Measurements from ENCODE around the gene C8G. TPM values are rescaled to one million over a fixed set of nuclear protein-coding genes. Genes with fewer than 3 reads are reported as not detected.

C8G gene
- total RNA-seq, 1 experiment from 2014 or later, result 0.85 TPM

GRCh38 chr9:136934277-136934676 is 10.8 kb upstream of the C8G start (continued):
- no peak for TF ChIP-seq PRDM15 (CRISPR knock-in tag; IDR thresholded peaks at IDR 0.05)
- TF ChIP-seq RORB (CRISPR knock-in tag; IDR thresholded peaks at IDR 0.05), result no peak
- TF ChIP-seq JUN (CRISPR knock-in tag; IDR thresholded peaks at IDR 0.05), result no peak
- TF ChIP-seq ZNF532 (CRISPR knock-in tag; IDR thresholded peaks at IDR 0.05; ENCODE audit: borderline replicate concordance), result no peak
- TF ChIP-seq ZNF281 (CRISPR knock-in tag; IDR thresholded peaks at IDR 0.05), result no peak
- no peak for TF ChIP-seq ZBTB21 (CRISPR knock-in tag; IDR thresholded peaks at IDR 0.05; ENCODE audit: borderline replicate concordance)
- no peak for TF ChIP-seq PREB (CRISPR knock-in tag; IDR thresholded peaks at IDR 0.05; ENCODE audit: borderline replicate concordance)
- no peak for TF ChIP-seq OVOL2 (CRISPR knock-in tag; IDR thresholded peaks at IDR 0.05; ENCODE audit: borderline replicate concordance)
- TF ChIP-seq SP1 (CRISPR knock-in tag; conservative IDR thresholded peaks at IDR 0.05), result no peak

- ChIA-PET CTCF (no interaction called here), POLR2A (no interaction called here)
- Mint-ChIP-seq H3K36me3 (peaks cover 34% of the 10 kb centered on the region), H3K4me1 (peaks cover 9% of the 10 kb centered on the region), H3K4me3 (no peak overlapping the region), H3K27me3 (ENCODE audit: low read depth) (no peaks in the 10 kb centered on the region), H3K9me3 (peaks cover 3% of the 10 kb centered on the region; the same call in 1 of the 2 replicates), H3K27ac (no peak overlapping the region)
- DNase-seq (ENCODE audit: low spot score) (no peak), ATAC-seq (no peak)
- TF ChIP-seq NFE2L1 (CRISPR knock-in tag; IDR thresholded peaks at IDR 0.05) (no peak), ZBTB21 (CRISPR knock-in tag; IDR thresholded peaks at IDR 0.05; ENCODE audit: borderline replicate concordance) (no peak), ZNF396 (CRISPR knock-in tag; IDR thresholded peaks at IDR 0.05; ENCODE audit: borderline replicate concordance) (no peak), GABPB1 (CRISPR knock-in tag; IDR thresholded peaks at IDR 0.05) (no peak), E2F1 (CRISPR knock-in tag; IDR thresholded peaks at IDR 0.05) (no peak), ZNF138 (CRISPR knock-in tag; conservative IDR thresholded peaks at IDR 0.05) (no peak), ZNF532 (CRISPR knock-in tag; IDR thresholded peaks at IDR 0.05; ENCODE audit: borderline replicate concordance) (no peak), NFYB (CRISPR knock-in tag; conservative IDR thresholded peaks at IDR 0.05; ENCODE audit: low read depth) (no peak)
Observed at GRCh38 chr9:136935651-136936050, 9.4 kb upstream of the C8G start.

Data from WTC11 (cell line).